GM23338 (cell line): ENCODE results near the gene F12. TPM values are rescaled to one million over a fixed set of nuclear protein-coding genes. Genes with fewer than 3 reads are reported as not detected.

Source experiments
- ATAC-seq: fragments of 200-7000 bp; cut with Tn5 transposase; 3 replicates; pipeline ENCODE4 v1.9.1; 2020
- DNase-seq: peaks from one replicate; pipeline ENCODE4 v3.0.0-alpha.2; 2015; ENCODE audit warnings: low spot score
- H2AFZ ChIP-seq: fragments of 200-600 bp; sonication (generic); 2 replicates; pipeline ENCODE4 v1.8.0; 2016; ENCODE audit warnings: antibody characterized with exemption, mild to moderate bottlenecking, moderate library complexity
- H3F3A ChIP-seq: fragments of 200-600 bp; sonication (generic); replicated peaks from 2 replicates; pipeline ENCODE4 v1.8.0; 2017; ENCODE audit warnings: antibody characterized with exemption, mixed run types, low read depth
- H3K27ac ChIP-seq: fragments of 200-600 bp; sonication (generic); 2 replicates; pipeline ENCODE4 v1.6.1; 2016; ENCODE audit warnings: low read depth
- H3K27me3 ChIP-seq: fragments of 200-600 bp; sonication (generic); 2 replicates; pipeline ENCODE4 v1.8.0; 2016; ENCODE audit warnings: mild to moderate bottlenecking, mixed run types, moderate library complexity; ENCODE audit not compliant: insufficient read depth
- H3K36me3 ChIP-seq: fragments of 200-600 bp; sonication (generic); 2 replicates; pipeline ENCODE4 v1.8.0; 2016; ENCODE audit warnings: mild to moderate bottlenecking; ENCODE audit not compliant: insufficient read depth
- H3K4me1 ChIP-seq: fragments of 200-600 bp; sonication (generic); 2 replicates; pipeline ENCODE4 v1.8.0; 2016; ENCODE audit warnings: mild to moderate bottlenecking, moderate library complexity; ENCODE audit not compliant: insufficient read depth
- H3K4me2 ChIP-seq: fragments of 200-600 bp; sonication (generic); 2 replicates; pipeline ENCODE4 v1.7.1; 2017; ENCODE audit warnings: mixed run types
- H3K4me3 ChIP-seq: fragments of 200-600 bp; sonication (generic); 2 replicates; pipeline ENCODE4 v1.6.1; 2016; ENCODE audit warnings: mixed run types
- H3K79me2 ChIP-seq: fragments of 200-600 bp; sonication (generic); replicated peaks from 2 replicates; pipeline ENCODE4 v1.8.0; 2017; ENCODE audit warnings: mild to moderate bottlenecking; ENCODE audit not compliant: insufficient read depth
- H3K9me2 ChIP-seq: fragments of 200-600 bp; sonication (generic); 2 replicates; pipeline ENCODE4 v1.8.0; 2017; ENCODE audit not compliant: insufficient read depth
- H4K20me1 ChIP-seq: fragments of 200-600 bp; sonication (generic); replicated peaks from 2 replicates; pipeline ENCODE4 v1.8.0; 2017; ENCODE audit warnings: mild to moderate bottlenecking; ENCODE audit not compliant: insufficient read depth
- H3K27ac Mint-ChIP-seq: 2 replicates; pipeline ENCODE4 v1.8.0; 2020; ENCODE audit warnings: inconsistent platforms, mild to moderate bottlenecking, moderate library complexity, mixed read lengths
- H3K27me3 Mint-ChIP-seq: 3 replicates; pipeline ENCODE4 v1.8.0; 2022; ENCODE audit warnings: low read depth, mild to moderate bottlenecking, moderate library complexity, mixed read lengths, inconsistent platforms; ENCODE audit not compliant: insufficient read depth, poor library complexity
- H3K36me3 Mint-ChIP-seq: 3 replicates; pipeline ENCODE4 v1.8.0; 2021; ENCODE audit warnings: low read depth, mild to moderate bottlenecking, inconsistent platforms, moderate library complexity, mixed read lengths
- H3K4me1 Mint-ChIP-seq: 3 replicates; pipeline ENCODE4 v1.8.0; 2020; ENCODE audit warnings: mild to moderate bottlenecking, inconsistent platforms, mixed read lengths
- H3K4me3 Mint-ChIP-seq: 3 replicates; pipeline ENCODE4 v1.8.0; 2021; ENCODE audit warnings: moderate library complexity, mild to moderate bottlenecking, inconsistent platforms, mixed read lengths
- H3K9me3 Mint-ChIP-seq: 3 replicates; pipeline ENCODE4 v1.8.0; 2020; ENCODE audit warnings: moderate library complexity, mild to moderate bottlenecking, inconsistent platforms, mixed read lengths
- CREB1 ChIP-seq: fragments of 250-450 bp; sonication (Bioruptor Pico); IDR thresholded peaks from 2 replicates; pipeline ENCODE4 v1.5.0; 2020; ENCODE audit warnings: low read depth, mild to moderate bottlenecking, moderate library complexity
- ETS1 ChIP-seq: IDR thresholded peaks from 2 replicates; pipeline ENCODE4 v1.6.1; 2016; ENCODE audit warnings: antibody characterized with exemption
- EZH2 ChIP-seq: fragments of 200-600 bp; sonication (generic); IDR thresholded peaks from one replicate; pipeline ENCODE4 v1.8.0; 2017; ENCODE audit warnings: antibody characterized with exemption, mild to moderate bottlenecking, low read depth; ENCODE audit not compliant: unreplicated experiment
- EZH2phosphoT487 ChIP-seq: fragments of 200-600 bp; sonication (generic); IDR thresholded peaks from one replicate; pipeline ENCODE4 v1.8.1; 2018; ENCODE audit warnings: antibody characterized with exemption; ENCODE audit not compliant: unreplicated experiment
- JUNB ChIP-seq: IDR thresholded peaks from one replicate; pipeline ENCODE4 v1.6.1; 2016; ENCODE audit warnings: antibody characterized with exemption; ENCODE audit not compliant: unreplicated experiment
- POLR2AphosphoS5 ChIP-seq: IDR thresholded peaks from 2 replicates; pipeline ENCODE4 v1.6.1; 2016; ENCODE audit warnings: antibody characterized with exemption, low read depth
- STAT1 ChIP-seq: IDR thresholded peaks from one replicate; pipeline ENCODE4 v1.6.1; 2016; ENCODE audit warnings: antibody characterized with exemption; ENCODE audit not compliant: unreplicated experiment
- ZNF114 ChIP-seq: fragments of 250-450 bp; sonication (Bioruptor Pico); IDR thresholded peaks from 2 replicates; pipeline ENCODE4 v1.5.0; 2020; ENCODE audit warnings: mild to moderate bottlenecking, moderate library complexity
- polyA plus RNA-seq: library from polyadenylated mRNA; unstranded; fragments of >200 nt; fragmentation: Nextera tagmentation; extraction: Ambion mirVana; gene quantifications from 2 replicates; pipeline ENCODE4 v1.2.1, GENCODE V29; 2016
- total RNA-seq: library from RNA; depleted of rRNA; stranded (reverse); fragments of >200 nt; shearing (Covaris generic); gene quantifications from 2 replicates; pipeline ENCODE4 v1.2.3, GENCODE V29; 2014
- TF ChIP-seq, protein P1 (sequence below): fragments of 250-450 bp; sonication (Bioruptor Pico); IDR thresholded peaks from 2 replicates; pipeline ENCODE4 v1.5.0; 2020; ENCODE audit warnings: mild to moderate bottlenecking, moderate library complexity
- TF ChIP-seq, protein P2 (sequence below): IDR thresholded peaks from one replicate; pipeline ENCODE4 v1.6.1; 2018; ENCODE audit warnings: antibody characterized with exemption; ENCODE audit not compliant: unreplicated experiment
- TF ChIP-seq, protein P3 (sequence below), 2 experiments: fragments of 200-600 bp in 1 of 2; sonication (generic) in 1 of 2; conservative IDR thresholded peaks; 2 replicates each; pipeline versions ENCODE4 v1.5.1 to v1.6.1; 2016 to 2017; ENCODE audit warnings: antibody characterized with exemption in 2 of 2, low read depth in 2 of 2, mild to moderate bottlenecking in 2 of 2, moderate library complexity in 1 of 2

F12 gene
- total and polyA plus RNA-seq, 2 experiments from 2014 or later: 2.9 to 8.0 TPM

DNA sequence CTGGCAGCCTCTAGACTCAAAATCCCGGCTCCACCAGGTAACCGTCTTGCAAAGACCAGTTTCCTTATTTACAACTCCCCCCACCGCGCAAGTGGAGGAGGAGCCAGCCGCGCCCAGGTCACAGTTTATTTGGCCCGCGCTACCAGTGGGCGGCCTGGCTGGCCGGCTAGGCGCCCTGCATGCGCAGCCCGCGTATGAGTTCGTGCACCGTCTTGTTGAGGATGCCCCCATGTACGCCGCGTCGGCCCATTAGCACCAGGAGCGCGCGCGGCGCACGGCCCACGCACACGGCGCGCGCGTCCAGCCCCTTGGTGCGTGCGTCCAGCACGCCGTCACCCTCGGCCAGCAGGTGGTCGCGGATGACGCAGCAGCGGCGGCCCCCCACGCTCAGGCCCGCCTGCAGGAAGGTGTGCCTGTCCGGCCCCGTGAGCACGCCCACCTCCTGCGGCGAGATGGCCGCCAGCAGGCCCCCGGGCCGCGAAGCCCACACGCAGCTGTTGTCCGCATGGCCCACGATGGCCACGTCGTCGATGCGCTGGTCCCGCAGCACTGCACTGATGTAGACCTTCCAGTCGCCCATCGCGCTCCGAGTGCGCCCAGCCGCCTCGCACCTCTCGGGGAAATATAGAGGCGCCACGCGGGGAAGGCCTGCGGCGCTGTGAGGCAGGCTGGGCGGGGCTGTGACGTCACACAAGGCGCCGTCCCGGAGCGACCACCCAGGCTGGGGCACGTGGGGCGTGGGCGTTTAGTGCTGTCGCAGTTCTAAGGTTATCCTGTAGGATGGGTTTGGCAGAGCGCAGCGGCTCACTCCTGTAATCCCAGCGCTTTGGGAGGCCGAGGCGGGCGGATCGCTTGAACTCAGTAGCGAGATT, 9.1 kb downstream of the F12 start, which contains the start of gene PFN3 (continued):
- TF ChIP-seq EZH2phosphoT487: no peak
- no peak for TF ChIP-seq STAT1
- TF ChIP-seq EZH2: no peak
- TF ChIP-seq CREB1: peak; percentile 93

GRCh38 chr5:177397875-177398390, 11.4 kb downstream of the F12 start:
- Histone ChIP-seq H3K4me3 (no peak overlapping the region), H3K27ac (no peak overlapping the region), H3K27me3 (peaks cover 32% of the 10 kb centered on the region), H3F3A (peaks cover 22% of the 10 kb centered on the region), H2AFZ (no peak overlapping the region), H3K9me2 (no peaks in the 10 kb centered on the region; the same call in 1 of the 2 replicates), H4K20me1 (no peaks in the 10 kb centered on the region), H3K36me3 (no peaks in the 10 kb centered on the region), H3K79me2 (no peaks in the 10 kb centered on the region), H3K4me2 (no peak overlapping the region), H3K4me1 (peaks cover 10% of the 10 kb centered on the region; the same call in 1 of the 2 replicates)
- H3K4me1 Mint-ChIP-seq: peaks cover 26% of the 10 kb centered on the region
- no peak overlapping the region for H3K27ac Mint-ChIP-seq
- no peak overlapping the region for H3K4me3 Mint-ChIP-seq
- ATAC-seq: no peak
- H3K9me3 Mint-ChIP-seq: no peaks in the 10 kb centered on the region
- no peaks in the 10 kb centered on the region for H3K36me3 Mint-ChIP-seq
- no peak for DNase-seq
- peaks cover 31% of the 10 kb centered on the region for H3K27me3 Mint-ChIP-seq
- TF ChIP-seq, protein P1, sequence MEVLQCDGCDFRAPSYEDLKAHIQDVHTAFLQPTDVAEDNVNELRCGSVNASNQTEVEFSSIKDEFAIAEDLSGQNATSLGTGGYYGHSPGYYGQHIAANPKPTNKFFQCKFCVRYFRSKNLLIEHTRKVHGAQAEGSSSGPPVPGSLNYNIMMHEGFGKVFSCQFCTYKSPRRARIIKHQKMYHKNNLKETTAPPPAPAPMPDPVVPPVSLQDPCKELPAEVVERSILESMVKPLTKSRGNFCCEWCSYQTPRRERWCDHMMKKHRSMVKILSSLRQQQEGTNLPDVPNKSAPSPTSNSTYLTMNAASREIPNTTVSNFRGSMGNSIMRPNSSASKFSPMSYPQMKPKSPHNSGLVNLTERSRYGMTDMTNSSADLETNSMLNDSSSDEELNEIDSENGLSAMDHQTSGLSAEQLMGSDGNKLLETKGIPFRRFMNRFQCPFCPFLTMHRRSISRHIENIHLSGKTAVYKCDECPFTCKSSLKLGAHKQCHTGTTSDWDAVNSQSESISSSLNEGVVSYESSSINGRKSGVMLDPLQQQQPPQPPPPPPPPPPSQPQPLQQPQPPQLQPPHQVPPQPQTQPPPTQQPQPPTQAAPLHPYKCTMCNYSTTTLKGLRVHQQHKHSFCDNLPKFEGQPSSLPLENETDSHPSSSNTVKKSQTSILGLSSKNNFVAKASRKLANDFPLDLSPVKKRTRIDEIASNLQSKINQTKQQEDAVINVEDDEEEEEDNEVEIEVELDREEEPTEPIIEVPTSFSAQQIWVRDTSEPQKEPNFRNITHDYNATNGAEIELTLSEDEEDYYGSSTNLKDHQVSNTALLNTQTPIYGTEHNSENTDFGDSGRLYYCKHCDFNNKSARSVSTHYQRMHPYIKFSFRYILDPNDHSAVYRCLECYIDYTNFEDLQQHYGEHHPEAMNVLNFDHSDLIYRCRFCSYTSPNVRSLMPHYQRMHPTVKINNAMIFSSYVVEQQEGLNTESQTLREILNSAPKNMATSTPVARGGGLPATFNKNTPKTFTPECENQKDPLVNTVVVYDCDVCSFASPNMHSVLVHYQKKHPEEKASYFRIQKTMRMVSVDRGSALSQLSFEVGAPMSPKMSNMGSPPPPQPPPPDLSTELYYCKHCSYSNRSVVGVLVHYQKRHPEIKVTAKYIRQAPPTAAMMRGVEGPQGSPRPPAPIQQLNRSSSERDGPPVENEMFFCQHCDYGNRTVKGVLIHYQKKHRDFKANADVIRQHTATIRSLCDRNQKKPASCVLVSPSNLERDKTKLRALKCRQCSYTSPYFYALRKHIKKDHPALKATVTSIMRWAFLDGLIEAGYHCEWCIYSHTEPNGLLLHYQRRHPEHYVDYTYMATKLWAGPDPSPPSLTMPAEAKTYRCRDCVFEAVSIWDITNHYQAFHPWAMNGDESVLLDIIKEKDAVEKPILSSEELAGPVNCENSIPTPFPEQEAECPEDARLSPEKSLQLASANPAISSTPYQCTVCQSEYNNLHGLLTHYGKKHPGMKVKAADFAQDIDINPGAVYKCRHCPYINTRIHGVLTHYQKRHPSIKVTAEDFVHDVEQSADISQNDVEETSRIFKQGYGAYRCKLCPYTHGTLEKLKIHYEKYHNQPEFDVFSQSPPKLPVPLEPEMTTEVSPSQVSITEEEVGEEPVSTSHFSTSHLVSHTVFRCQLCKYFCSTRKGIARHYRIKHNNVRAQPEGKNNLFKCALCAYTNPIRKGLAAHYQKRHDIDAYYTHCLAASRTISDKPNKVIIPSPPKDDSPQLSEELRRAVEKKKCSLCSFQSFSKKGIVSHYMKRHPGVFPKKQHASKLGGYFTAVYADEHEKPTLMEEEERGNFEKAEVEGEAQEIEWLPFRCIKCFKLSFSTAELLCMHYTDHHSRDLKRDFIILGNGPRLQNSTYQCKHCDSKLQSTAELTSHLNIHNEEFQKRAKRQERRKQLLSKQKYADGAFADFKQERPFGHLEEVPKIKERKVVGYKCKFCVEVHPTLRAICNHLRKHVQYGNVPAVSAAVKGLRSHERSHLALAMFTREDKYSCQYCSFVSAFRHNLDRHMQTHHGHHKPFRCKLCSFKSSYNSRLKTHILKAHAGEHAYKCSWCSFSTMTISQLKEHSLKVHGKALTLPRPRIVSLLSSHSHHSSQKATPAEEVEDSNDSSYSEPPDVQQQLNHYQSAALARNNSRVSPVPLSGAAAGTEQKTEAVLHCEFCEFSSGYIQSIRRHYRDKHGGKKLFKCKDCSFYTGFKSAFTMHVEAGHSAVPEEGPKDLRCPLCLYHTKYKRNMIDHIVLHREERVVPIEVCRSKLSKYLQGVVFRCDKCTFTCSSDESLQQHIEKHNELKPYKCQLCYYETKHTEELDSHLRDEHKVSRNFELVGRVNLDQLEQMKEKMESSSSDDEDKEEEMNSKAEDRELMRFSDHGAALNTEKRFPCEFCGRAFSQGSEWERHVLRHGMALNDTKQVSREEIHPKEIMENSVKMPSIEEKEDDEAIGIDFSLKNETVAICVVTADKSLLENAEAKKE (CRISPR knock-in tag): no peak
- no peak for TF ChIP-seq POLR2AphosphoS5
- TF ChIP-seq ETS1: no peak
- no peak for TF ChIP-seq STAT1
- TF ChIP-seq, protein P2, sequence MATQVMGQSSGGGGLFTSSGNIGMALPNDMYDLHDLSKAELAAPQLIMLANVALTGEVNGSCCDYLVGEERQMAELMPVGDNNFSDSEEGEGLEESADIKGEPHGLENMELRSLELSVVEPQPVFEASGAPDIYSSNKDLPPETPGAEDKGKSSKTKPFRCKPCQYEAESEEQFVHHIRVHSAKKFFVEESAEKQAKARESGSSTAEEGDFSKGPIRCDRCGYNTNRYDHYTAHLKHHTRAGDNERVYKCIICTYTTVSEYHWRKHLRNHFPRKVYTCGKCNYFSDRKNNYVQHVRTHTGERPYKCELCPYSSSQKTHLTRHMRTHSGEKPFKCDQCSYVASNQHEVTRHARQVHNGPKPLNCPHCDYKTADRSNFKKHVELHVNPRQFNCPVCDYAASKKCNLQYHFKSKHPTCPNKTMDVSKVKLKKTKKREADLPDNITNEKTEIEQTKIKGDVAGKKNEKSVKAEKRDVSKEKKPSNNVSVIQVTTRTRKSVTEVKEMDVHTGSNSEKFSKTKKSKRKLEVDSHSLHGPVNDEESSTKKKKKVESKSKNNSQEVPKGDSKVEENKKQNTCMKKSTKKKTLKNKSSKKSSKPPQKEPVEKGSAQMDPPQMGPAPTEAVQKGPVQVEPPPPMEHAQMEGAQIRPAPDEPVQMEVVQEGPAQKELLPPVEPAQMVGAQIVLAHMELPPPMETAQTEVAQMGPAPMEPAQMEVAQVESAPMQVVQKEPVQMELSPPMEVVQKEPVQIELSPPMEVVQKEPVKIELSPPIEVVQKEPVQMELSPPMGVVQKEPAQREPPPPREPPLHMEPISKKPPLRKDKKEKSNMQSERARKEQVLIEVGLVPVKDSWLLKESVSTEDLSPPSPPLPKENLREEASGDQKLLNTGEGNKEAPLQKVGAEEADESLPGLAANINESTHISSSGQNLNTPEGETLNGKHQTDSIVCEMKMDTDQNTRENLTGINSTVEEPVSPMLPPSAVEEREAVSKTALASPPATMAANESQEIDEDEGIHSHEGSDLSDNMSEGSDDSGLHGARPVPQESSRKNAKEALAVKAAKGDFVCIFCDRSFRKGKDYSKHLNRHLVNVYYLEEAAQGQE: no peak
- no peak for TF ChIP-seq CREB1
- TF ChIP-seq, protein P3, sequence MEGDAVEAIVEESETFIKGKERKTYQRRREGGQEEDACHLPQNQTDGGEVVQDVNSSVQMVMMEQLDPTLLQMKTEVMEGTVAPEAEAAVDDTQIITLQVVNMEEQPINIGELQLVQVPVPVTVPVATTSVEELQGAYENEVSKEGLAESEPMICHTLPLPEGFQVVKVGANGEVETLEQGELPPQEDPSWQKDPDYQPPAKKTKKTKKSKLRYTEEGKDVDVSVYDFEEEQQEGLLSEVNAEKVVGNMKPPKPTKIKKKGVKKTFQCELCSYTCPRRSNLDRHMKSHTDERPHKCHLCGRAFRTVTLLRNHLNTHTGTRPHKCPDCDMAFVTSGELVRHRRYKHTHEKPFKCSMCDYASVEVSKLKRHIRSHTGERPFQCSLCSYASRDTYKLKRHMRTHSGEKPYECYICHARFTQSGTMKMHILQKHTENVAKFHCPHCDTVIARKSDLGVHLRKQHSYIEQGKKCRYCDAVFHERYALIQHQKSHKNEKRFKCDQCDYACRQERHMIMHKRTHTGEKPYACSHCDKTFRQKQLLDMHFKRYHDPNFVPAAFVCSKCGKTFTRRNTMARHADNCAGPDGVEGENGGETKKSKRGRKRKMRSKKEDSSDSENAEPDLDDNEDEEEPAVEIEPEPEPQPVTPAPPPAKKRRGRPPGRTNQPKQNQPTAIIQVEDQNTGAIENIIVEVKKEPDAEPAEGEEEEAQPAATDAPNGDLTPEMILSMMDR (conservative IDR thresholded peaks at IDR 0.05; ENCODE audit: low read depth in 2 of 2): no peak
- no peak for TF ChIP-seq ZNF114 (CRISPR knock-in tag)
- no peak for TF ChIP-seq JUNB
